ENCODE data around the gene RMI2.

DNA sequence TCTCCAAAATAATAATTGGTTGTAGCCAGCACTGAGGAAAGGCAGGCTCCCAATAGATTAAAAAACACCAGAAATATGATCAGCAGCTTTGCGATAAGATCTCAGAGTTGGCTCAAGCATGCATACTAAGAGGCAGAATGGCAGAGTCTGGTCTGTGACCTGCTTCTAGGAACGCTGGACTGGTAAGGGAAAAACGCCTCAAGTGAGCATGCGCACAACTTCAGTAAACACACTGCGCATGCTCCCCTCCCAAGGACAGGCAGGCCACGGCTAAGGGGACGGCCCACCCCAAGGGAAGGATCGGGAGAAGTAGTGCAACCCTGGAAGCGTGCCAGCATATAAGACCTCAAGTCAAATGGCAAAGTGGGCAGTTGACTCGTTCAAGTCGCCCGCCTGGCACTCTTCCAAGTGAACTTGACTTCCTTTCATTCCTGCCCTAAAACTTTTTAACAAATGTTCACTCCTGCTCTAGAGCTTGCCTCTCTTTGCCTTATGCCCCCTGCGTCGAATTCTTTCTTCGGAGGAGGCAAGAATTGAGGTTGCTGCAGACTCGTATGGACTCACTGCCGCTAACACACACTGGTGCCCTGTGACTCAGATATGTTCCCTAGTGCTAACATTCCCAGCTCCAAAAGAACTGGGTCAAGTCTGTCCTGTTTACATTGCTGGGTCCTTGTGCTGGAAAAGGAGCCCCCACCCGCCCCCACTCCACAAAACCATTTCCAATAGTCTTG, 41.7 kb upstream of the RMI2 start:
- TF ChIP-seq RAD51 (IDR thresholded peaks at IDR 0.05; ENCODE audit: borderline replicate concordance, low read depth), result no peak
- TF ChIP-seq PHF8 (IDR thresholded peaks at IDR 0.05; ENCODE audit: borderline replicate concordance, low read length), result no peak
- no peak for TF ChIP-seq HNRNPUL1 (IDR thresholded peaks at IDR 0.05; ENCODE audit: low read length)
